ENCODE data around the gene PSMB7. TPM values are rescaled to one million over a fixed set of nuclear protein-coding genes. Genes with fewer than 3 reads are reported as not detected.

PSMB7 gene
- total RNA-seq, 1 donor from 2014 or later: 183 TPM

GRCh38 chr9:124327491-124327890 is 87.8 kb downstream of the PSMB7 start:
- Histone ChIP-seq H3K4me3 (ENCODE audit: insufficient read depth, low read depth, low read length) (no peak overlapping the region), H3K4me2 (ENCODE audit: low read length) (no peak overlapping the region), H3K79me2 (ENCODE audit: insufficient read depth, low read length) (no peaks in the 10 kb centered on the region), H4K20me1 (ENCODE audit: insufficient read depth, low read length) (peaks cover 51% of the 10 kb centered on the region), H3K9ac (ENCODE audit: low read length) (no peak overlapping the region), H2AFZ (ENCODE audit: low read depth, low read length) (no peak overlapping the region), H3K36me3 (ENCODE audit: insufficient read depth, low read length) (peaks cover 24% of the 10 kb centered on the region), H3K27ac (ENCODE audit: low read depth, low read length) (no peak overlapping the region), H3K9me3 (ENCODE audit: insufficient read depth, low read depth, low read length) (no peaks in the 10 kb centered on the region), H3K27me3 (ENCODE audit: insufficient read depth, low read length) (no peaks in the 10 kb centered on the region), H3K4me1 (ENCODE audit: insufficient read depth, low read length) (no peaks in the 10 kb centered on the region)
- no peaks in the 10 kb centered on the region for H3K27me3 Mint-ChIP-seq (ENCODE audit: low read depth, unreplicated experiment)
- no peak for FAIRE-seq
- DNase-seq (ENCODE audit: low read depth): no peak
- H3K4me1 Mint-ChIP-seq (ENCODE audit: low read depth, unreplicated experiment): no peaks in the 10 kb centered on the region
- H3K27ac Mint-ChIP-seq (ENCODE audit: unreplicated experiment): no peak overlapping the region
- TF ChIP-seq CTCF (IDR thresholded peaks at IDR 0.05; ENCODE audit: insufficient read depth, low read depth, low read length) (no peak), EZH2 (IDR thresholded peaks at IDR 0.05; ENCODE audit: insufficient read depth, low read length) (no peak)
- H3K9me3 Mint-ChIP-seq (ENCODE audit: unreplicated experiment): no peaks in the 10 kb centered on the region
- no peak overlapping the region for H3K4me3 Mint-ChIP-seq (ENCODE audit: unreplicated experiment)
- peaks cover 11% of the 10 kb centered on the region for H3K36me3 Mint-ChIP-seq (ENCODE audit: low read depth, unreplicated experiment)

- no peaks in the 10 kb centered on the region for H3K4me1 Mint-ChIP-seq (ENCODE audit: low read depth, unreplicated experiment)
- H3K4me3 Mint-ChIP-seq (ENCODE audit: unreplicated experiment): no peak overlapping the region
- H3K36me3 Mint-ChIP-seq (ENCODE audit: low read depth, unreplicated experiment): peaks cover 10% of the 10 kb centered on the region
- H3K9me3 Mint-ChIP-seq (ENCODE audit: unreplicated experiment): no peaks in the 10 kb centered on the region
- no peaks in the 10 kb centered on the region for H3K9me3 ChIP-seq (ENCODE audit: insufficient read depth, low read depth, low read length)
- H3K27ac Mint-ChIP-seq (ENCODE audit: unreplicated experiment): peak overlapping the region; percentile 58
- H2AFZ ChIP-seq (ENCODE audit: low read depth, low read length): no peak overlapping the region
- H3K4me3 ChIP-seq (ENCODE audit: insufficient read depth, low read depth, low read length): no peak overlapping the region
- H3K9ac ChIP-seq (ENCODE audit: low read length): no peak overlapping the region
- no peak overlapping the region for H3K4me2 ChIP-seq (ENCODE audit: low read length)
- DNase-seq (ENCODE audit: low read depth) (no peak), FAIRE-seq (no peak)
- H3K36me3 ChIP-seq (ENCODE audit: insufficient read depth, low read length): peaks cover 27% of the 10 kb centered on the region
- H3K27me3 Mint-ChIP-seq (ENCODE audit: low read depth, unreplicated experiment): no peaks in the 10 kb centered on the region
- no peaks in the 10 kb centered on the region for H3K4me1 ChIP-seq (ENCODE audit: insufficient read depth, low read length)
- no peaks in the 10 kb centered on the region for H3K27me3 ChIP-seq (ENCODE audit: insufficient read depth, low read length)
- no peak overlapping the region for H3K27ac ChIP-seq (ENCODE audit: low read depth, low read length)
- TF ChIP-seq CTCF (IDR thresholded peaks at IDR 0.05; ENCODE audit: insufficient read depth, low read depth, low read length) (no peak), EZH2 (IDR thresholded peaks at IDR 0.05; ENCODE audit: insufficient read depth, low read length) (no peak)
- H3K79me2 ChIP-seq (ENCODE audit: insufficient read depth, low read length): no peaks in the 10 kb centered on the region
- peaks cover 43% of the 10 kb centered on the region for H4K20me1 ChIP-seq (ENCODE audit: insufficient read depth, low read length)
Observed at GRCh38 chr9:124326378-124326777, 88.9 kb downstream of the PSMB7 start.

DNA sequence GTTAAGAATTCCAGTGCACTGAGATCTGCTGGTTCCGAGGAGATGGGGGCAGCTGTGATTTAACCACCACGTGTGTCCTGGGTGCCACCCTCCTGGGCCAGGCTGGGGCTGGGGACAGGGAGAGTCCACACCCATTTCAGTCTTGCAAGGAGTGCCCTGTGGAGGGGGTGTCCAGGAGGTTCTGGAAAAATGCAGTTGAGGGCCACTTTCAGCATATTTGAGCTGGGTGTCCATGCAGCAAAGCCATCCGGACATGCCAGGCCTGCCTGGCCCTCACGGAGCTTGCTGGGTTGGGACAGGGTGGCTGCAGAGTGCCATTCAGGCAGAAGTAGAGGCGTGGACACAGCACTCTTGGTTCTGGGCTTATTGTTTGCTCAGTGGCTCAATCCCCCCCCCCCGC is 89.4 kb downstream of the PSMB7 start:
- Mint-ChIP-seq H3K9me3 (ENCODE audit: unreplicated experiment) (no peaks in the 10 kb centered on the region), H3K27me3 (ENCODE audit: low read depth, unreplicated experiment) (no peaks in the 10 kb centered on the region), H3K4me3 (ENCODE audit: unreplicated experiment) (no peak overlapping the region), H3K27ac (ENCODE audit: unreplicated experiment) (no peak overlapping the region), H3K36me3 (ENCODE audit: low read depth, unreplicated experiment) (peaks cover 10% of the 10 kb centered on the region), H3K4me1 (ENCODE audit: low read depth, unreplicated experiment) (no peaks in the 10 kb centered on the region)
- Histone ChIP-seq H3K36me3 (ENCODE audit: insufficient read depth, low read length) (peaks cover 31% of the 10 kb centered on the region), H3K4me1 (ENCODE audit: insufficient read depth, low read length) (no peaks in the 10 kb centered on the region), H3K4me2 (ENCODE audit: low read length) (no peak overlapping the region), H3K27me3 (ENCODE audit: insufficient read depth, low read length) (no peaks in the 10 kb centered on the region), H4K20me1 (ENCODE audit: insufficient read depth, low read length) (peaks cover 39% of the 10 kb centered on the region), H3K27ac (ENCODE audit: low read depth, low read length) (no peak overlapping the region), H3K79me2 (ENCODE audit: insufficient read depth, low read length) (no peaks in the 10 kb centered on the region), H3K4me3 (ENCODE audit: insufficient read depth, low read depth, low read length) (no peak overlapping the region), H3K9ac (ENCODE audit: low read length) (no peak overlapping the region), H3K9me3 (ENCODE audit: insufficient read depth, low read depth, low read length) (no peaks in the 10 kb centered on the region), H2AFZ (ENCODE audit: low read depth, low read length) (no peak overlapping the region)
- no peak for FAIRE-seq
- TF ChIP-seq CTCF (IDR thresholded peaks at IDR 0.05; ENCODE audit: insufficient read depth, low read depth, low read length) (no peak), EZH2 (IDR thresholded peaks at IDR 0.05; ENCODE audit: insufficient read depth, low read length) (no peak)
- DNase-seq (ENCODE audit: low read depth): no peak
